Activated CD4-positive, CD25-positive, alpha-beta regulatory T cell treated with anti-CD3 and anti-CD28 coated beads, Interleukin-2, amount 50 U/mL, for 24 hours (primary cell): ENCODE results near the gene ZNF691.
"Not testable (repeated sequence)": the region's sequence is repeated elsewhere in the genome, so short reads cannot be mapped to it uniquely, and the experiment has no call there.

Experiments used
- ATAC-seq, 2 donors: fragments of 150-1000 bp; cut with Tn5 transposase; one replicate each; pipeline ENCODE4 v1.10.0; 2021; ENCODE audit warnings: mild to moderate bottlenecking in 1 of 2, moderate library complexity in 1 of 2

ZNF691 gene

GRCh38 chr1:42833981-42834380, 12.4 kb upstream of the ZNF691 start:
- no peak for ATAC-seq

GRCh38 chr1:42834803-42835202, 11.6 kb upstream of the ZNF691 start:
- ATAC-seq, result no peak

DNA sequence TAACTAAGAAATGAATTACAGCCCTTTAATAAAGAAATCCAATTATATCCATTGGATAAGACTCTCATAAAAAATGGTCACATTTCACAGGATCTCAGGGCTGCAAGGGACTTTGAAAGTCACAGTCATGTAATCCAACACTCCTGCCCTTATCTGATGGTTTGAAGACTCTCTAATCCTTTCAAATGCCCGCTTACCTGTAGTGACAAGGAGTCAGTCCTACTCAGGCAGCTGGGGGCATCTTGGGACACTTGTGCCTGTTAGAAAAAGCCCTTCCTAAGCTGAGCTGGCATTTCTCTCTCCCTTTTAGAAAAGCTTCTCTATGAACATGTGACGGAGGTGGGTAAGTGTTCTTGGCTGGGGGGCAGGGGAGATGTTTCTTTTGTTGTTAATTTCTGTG, 11.0 kb upstream of the ZNF691 start:
- no peak for ATAC-seq

GRCh38 chr1:42837709-42838108, 8.7 kb upstream of the ZNF691 start:
- no peak for ATAC-seq

DNA sequence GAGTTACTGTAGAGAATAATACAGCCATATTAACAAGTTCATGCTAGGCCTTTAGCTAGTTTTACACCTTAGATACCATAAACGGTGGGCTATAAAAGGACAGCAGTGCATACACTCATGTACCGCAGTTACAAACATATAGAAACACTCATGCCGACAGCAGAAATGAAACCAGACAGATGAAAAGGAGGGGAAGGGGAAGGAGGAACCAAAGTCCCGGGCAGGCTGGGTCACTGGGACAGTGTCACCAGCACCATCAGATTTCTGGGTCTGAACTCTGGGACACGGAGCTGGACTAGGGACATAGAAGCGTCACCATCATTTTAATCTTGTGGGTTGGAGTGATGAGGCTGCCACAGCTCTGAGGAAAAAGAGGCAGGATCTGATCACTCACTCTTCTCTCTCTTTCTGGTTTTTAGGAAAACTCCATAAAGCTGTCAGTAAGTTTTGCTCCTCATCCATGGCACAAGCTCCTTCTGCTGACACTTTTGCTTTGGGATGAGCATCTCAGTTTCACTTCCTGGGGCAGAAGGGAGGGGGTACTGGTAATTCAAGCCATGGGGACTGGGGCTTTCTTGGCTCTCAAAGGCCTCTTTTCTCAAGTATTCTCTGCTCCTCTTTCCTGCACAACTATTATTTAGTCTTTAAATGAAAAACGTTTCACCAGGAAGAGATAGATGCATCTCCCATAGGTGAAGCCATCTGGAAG, 7.8 kb upstream of the ZNF691 start:
- no peak for ATAC-seq

GRCh38 chr1:42841010-42841409, 5.4 kb upstream of the ZNF691 start:
- no peak for ATAC-seq

DNA sequence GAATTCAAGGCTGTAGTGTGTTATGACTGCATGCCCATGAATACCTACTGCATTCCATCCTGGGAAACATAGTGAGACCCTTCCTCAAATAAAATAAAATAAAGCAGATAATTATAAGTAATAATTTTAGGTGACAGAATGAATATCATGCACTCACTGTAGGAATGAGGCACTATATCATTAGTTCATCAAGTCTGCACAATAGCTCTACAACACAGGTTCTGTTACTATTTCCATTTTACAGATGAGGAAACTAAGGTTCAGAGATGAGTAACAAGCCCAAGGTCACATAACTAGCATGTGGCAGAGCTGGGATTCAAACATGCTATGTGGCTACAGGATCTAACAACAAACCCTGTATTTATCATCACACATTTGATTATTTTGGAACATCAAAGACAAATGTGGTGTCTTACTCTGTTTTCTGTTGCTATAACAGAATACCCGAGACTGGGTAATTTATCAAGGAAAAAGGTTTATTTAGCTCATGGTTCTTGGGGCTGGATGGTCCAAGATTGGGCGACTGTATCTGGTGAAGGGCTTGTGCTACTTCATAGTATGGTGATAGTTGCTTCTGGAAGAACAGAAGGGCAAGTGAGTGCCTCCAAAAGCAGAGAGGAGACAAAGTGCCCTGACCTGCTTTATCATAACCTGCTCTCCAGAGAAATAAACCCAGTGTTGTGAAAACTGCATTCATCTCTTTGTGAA, 4.8 kb upstream of the ZNF691 start:
- ATAC-seq, result no peak

DNA sequence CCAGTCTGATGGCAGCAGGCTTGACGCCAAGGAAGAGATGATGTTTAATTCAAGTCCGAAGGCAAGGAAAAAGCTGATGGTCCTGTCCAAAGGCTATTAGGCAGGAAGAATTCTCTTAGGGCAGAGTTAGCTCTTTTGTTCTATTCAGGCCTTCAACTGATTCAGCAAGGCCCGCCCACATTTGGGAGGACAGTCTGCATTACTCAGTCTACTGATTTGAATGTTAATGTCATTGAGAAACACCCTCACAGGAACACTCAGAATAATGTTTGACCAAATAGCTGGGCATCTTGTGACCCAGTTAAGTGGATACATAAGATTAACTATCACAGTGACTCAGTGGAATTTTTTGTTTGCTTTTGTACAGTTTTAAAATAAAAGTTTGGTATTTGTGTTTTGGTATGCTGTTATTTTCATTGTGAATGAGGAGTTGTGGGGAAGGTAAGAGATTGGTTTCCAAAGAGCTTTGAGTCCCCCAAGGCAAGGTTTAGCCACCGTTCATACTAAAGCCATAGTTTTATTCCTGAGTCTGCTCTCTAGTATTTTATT, 1.7 kb upstream of the ZNF691 start:
- ATAC-seq, result no peak

DNA sequence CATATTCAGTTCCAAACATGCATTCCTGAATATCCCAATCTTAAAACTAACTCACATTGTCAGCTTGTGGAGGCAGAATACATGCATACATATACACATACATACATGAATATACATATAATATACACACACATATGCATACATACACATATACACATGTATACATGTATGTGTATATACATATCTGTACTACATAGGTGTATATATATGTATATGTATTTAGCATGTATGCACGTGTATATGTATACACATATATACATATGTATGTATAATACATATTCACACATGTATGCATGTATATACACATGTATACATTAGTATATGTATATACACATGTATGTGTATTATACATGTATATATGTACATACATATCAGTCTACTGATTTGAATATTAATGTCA, 1.2 kb upstream of the ZNF691 start:
- no peak for ATAC-seq

DNA sequence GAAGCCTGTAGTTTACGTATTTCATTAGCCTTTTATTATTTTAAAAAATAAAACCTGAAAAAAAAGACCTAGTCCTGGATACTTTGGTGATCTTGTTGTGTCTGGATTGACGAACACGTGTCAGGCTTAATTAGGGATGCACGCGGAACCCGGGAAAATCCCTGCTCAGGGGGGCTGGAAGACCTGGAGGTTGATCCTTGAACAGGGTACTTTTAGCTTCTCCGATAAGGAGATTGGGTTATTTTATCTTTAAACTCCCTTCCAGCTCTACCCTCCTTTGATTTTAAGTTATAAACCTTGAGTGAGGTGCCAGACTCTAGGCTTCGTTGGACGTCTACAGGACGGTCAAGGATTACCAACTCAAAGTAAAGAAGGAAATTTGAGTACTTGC, 552 bp upstream of the ZNF691 start:
- ATAC-seq, result peak in 1 of 2 donors; percentile 1

- ATAC-seq, result no peak
These were observed 740 bp downstream of the ZNF691 start for GRCh38 chr1:42847111-42847595.

GRCh38 chr1:42847721-42848460, 1.5 kb downstream of the ZNF691 start:
- ATAC-seq, result peak; percentile 66 to 74

DNA sequence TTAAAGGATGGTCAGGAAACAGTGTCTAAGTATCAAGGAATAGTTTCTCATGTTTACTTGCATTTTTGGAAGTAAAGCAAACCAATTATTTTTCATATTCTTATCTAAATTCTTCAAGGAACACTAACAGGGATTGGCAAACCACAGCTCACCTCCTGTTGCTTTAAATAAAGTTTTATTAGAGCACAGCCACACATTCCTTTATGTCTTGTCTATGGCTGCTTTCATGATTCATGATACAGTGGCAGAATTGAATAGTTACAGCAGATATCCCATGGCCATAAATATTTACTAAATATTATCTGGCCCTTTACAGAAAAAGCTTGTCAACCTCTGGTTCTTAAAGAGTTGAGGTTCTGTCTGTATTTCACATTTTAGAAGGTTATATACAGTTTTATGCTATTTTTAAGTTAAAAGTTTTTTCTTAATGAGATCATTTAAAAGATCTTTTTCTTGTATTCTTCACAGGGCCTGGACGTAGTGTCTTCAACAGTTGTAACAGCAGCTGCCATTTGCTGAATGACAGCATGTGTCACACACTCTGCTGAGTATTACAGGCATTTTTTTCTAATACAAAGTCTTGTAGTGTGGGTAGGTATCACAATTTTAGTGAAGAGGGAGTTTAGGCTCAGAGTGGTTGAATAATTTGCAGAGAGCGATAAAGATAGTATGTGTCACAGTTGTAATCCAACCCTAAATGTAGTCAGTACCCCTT, 2.6 kb downstream of the ZNF691 start:
- ATAC-seq, result no peak

- ATAC-seq, result no peak
These were observed 3.5 kb downstream of the ZNF691 start for GRCh38 chr1:42849944-42850343.

GRCh38 chr1:42851420-42851819, 5.0 kb downstream of the ZNF691 start:
- ATAC-seq, result no peak

DNA sequence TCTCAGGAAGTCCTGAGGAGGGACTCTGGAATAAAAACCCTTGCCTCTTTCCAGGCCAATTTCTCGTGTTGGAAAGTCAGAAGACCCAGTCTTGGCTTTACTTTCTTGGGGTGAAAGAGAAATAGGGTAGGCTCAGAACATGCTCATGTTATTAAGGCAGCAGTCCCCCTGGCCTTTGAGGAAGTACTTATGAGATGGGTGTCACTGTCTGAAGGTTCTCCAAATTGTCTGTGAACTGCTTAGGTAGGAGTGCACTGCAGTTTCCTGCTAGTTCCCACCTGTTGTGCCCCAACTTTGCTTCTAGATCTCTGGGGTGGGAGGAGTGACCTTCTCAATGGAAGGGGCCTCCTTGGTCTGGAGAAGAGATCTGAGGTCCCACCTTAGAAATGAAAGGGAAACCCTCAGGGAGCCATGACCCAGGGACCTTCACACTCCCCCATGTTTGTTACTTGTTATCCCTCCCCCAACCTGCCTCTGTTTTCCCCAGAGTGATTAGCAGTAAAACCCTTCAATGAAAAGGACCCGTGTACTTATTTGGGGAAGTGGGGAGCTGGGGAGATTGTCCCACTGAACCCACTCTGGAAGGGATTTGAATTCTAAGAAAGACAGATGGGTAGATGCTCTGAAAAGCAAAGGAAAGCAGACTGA, 5.7 kb downstream of the ZNF691 start:
- no peak for ATAC-seq

DNA sequence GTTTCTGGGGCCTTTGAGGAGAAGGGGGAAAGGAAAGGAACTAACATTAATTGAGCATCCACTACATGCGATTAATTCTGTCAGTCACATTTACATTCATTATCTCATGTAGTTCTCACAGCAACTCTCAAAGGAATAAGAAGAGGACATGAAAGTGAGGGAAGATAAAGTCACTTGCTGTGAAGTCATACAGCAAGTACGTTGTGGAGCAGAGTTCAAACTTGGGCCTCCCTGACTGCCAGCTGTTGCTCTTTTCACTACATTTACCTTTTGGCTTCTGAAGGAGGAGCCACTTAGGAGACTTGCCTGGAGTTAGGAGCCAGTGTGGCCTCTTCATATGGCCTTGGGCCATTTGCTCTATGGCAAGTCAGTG, 6.2 kb downstream of the ZNF691 start:
- ATAC-seq, result no peak

DNA sequence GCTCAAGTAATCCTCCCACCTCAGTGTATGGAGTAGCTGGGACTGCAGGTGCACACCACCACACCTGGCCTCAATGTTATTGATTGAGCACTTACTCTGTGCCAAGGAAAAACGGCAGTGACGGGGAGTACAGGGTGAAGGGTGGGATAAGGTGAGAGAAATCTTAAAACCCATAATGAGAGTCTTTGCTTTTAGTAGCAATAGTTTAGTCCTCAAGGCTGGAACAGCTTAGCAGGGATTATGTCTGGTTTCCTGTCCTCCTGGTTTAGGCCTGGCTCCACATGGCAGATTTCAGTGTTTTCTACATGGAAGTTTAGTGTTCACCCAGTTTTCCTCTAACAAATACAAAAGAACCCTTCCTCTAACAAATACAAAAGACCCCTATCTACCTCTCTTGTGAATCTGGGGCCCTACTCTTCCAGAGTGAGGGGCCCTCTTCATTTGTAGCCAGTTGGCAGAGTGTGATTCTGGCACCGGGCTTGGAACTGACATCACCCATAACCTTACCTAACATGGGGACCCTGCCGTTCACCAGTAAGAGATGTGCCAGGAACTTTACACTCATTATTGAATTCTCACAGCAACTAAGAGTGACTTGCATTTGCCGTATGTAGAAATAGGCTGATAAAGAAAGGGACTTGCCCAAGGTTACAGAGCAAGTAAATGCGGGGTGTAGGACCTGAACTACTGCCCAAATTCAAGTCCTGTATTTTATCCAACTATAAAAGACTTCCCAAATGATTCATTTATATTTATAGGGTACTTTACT, 6.9 kb downstream of the ZNF691 start:
- no peak for ATAC-seq

GRCh38 chr1:42856554-42856953, 10.1 kb downstream of the ZNF691 start:
- ATAC-seq, result not testable (repeated sequence)

DNA sequence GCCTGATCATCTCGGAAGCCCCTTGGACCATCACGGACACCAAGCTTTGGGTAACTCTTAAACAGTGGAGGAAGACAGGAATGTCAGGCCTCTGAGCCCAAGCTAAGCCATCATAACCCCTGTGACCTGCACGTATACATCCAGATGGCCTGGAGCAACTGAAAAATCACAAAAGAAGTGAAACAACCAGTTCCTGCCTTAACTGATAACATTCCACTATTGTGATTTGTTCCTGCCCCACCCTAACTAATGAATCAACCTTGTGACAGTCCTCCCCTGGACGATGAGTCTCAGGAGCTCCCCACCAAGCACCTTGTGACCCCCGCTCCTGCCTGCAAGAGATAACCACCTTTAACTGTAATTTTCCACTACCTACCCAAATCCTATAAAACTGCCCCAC, 13.0 kb downstream of the ZNF691 start:
- ATAC-seq, result not testable (repeated sequence)

DNA sequence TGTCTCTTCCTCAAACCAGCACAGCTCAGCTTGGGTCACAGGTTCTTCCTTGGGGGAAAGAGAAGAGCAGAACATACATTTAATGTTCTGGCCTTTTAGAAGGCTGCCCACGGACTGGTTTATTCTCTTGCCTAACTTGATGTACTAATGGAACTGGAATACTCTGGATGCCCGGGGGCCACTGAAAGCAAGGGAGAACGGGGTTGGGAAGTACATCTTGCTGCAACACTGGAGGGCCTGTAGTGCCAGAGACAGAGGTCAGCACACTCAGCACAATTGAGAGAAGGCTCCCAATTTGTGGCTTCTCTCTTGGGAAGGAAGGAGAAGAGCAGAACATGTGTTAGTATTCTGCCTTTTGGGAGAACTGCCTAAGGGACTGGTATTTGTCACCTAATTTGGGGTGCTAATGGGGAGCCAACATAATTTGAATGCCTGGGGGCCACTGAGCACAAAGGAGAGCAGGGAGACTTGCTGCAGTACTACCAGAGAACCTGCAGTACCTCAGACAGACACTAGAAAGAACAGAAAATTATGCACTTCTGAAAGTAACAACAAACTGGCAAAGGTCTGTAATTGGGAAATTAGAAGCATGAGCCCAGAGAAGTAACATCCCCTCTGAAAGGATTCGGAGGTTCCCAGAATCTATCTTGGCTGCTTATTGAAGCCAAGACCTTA, 14.1 kb downstream of the ZNF691 start:
- no peak for ATAC-seq
